Stimulated activated CD4-positive, alpha-beta T cell treated with anti-CD3 and anti-CD28 coated beads, TNF-alpha, amount 100 ng/mL, for 48 hours (primary cell): ENCODE results near the gene PDK2.
A peak's percentile ranks its signal among the peaks of the same experiment; 100 is the strongest.

Experiments used
- DNase-seq, 3 donors: peaks; one replicate each; pipeline ENCODE4 v3.0.0-alpha.2; 2020; ENCODE audit warnings: low read depth in 3 of 3

Gene PDK2

GRCh38 chr17:50094753-50095619, at the start of gene PDK2:
PDK2 (plus strand) TSS chr17:50095351; CDS start chr17:50095436, 85 bp downstream.
- peak; percentile 89 to 91 (median 91) for DNase-seq

GRCh38 chr17:50046179-50046578, 49.0 kb upstream of the PDK2 start:
- DNase-seq: no peak

- no peak for DNase-seq
Observed at GRCh38 chr17:50046667-50047066, 48.5 kb upstream of the PDK2 start.

GRCh38 chr17:50047083-50047482, 48.1 kb upstream of the PDK2 start:
- no peak for DNase-seq

- no peak for DNase-seq
Observed at GRCh38 chr17:50047488-50048126, 47.5 kb upstream of the PDK2 start.

GRCh38 chr17:50048146-50048720, 46.9 kb upstream of the PDK2 start:
- no peak for DNase-seq

GRCh38 chr17:50048988-50049387, 46.2 kb upstream of the PDK2 start:
- no peak for DNase-seq

- DNase-seq: no peak
Observed at GRCh38 chr17:50049636-50050035, 45.5 kb upstream of the PDK2 start.

- no peak for DNase-seq
Observed at GRCh38 chr17:50050431-50051032, 44.6 kb upstream of the PDK2 start.

- peak; percentile 41 to 79 (median 78) for DNase-seq
Observed at GRCh38 chr17:50051082-50051576, 44.0 kb upstream of the PDK2 start.

GRCh38 chr17:50051606-50052005, 43.5 kb upstream of the PDK2 start:
- DNase-seq: no peak

- DNase-seq: no peak
Observed at GRCh38 chr17:50052241-50052796, 42.8 kb upstream of the PDK2 start.

GRCh38 chr17:50052822-50053653, 42.1 kb upstream of the PDK2 start:
- DNase-seq: no peak

- no peak for DNase-seq
Observed at GRCh38 chr17:50053654-50053960, 41.5 kb upstream of the PDK2 start.

- DNase-seq: no peak
Observed at GRCh38 chr17:50055055-50055425, 40.1 kb upstream of the PDK2 start.

- DNase-seq: peak in 2 of 3 donors; percentile 32 to 47
Observed at GRCh38 chr17:50055426-50056216, 39.5 kb upstream of the PDK2 start, which contains the start of gene ITGA3. ITGA3 (plus strand) TSS chr17:50056110; CDS start chr17:50056440, 330 bp downstream.

- peak; percentile 49 to 66 (median 54) for DNase-seq
Observed at GRCh38 chr17:50056217-50056960, 38.8 kb upstream of the PDK2 start.

- DNase-seq: no peak
Observed at GRCh38 chr17:50056961-50057330, 38.2 kb upstream of the PDK2 start.

GRCh38 chr17:50057521-50057991, 37.6 kb upstream of the PDK2 start:
- DNase-seq: no peak
